SK-N-MC (cell line): ENCODE results near the gene ZNF639.

Source experiments
- EZH2 ChIP-seq: fragments of 200-600 bp; sonication (generic); IDR thresholded peaks from one replicate; pipeline ENCODE4 v1.6.1; 2017; ENCODE audit warnings: antibody characterized with exemption
- POLR2AphosphoS5 ChIP-seq: IDR thresholded peaks from 2 replicates; pipeline ENCODE4 v1.6.1; 2012; ENCODE audit warnings: mild to moderate bottlenecking, low read depth, low read length, borderline replicate concordance

- TF ChIP-seq EZH2 (no peak), POLR2AphosphoS5 (no peak)
Measured at GRCh38 chr3:179333084-179333483, 10.3 kb downstream of the ZNF639 start.
